ENCODE data around the gene GIT2.

DNA sequence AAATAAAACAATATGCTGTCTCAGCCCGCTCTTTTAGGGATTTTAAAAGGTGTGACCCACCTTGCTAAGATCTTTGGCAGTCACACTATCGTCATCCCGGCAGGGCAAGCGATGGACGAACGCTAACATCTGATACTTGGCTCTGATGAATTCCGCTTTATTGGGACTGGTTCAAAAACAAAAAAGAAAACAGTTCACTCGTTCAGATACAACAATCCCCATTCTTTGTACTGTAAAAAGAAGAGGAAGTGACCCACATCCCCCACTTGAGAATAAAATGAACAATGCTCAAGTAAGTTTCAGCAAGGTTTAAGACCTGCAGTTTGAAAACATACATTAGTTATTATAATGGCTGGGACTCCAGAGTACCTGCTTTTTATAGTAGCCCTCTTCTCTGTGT lies 7.3 kb downstream of the GIT2 start:
- TF ChIP-seq, protein P1, sequence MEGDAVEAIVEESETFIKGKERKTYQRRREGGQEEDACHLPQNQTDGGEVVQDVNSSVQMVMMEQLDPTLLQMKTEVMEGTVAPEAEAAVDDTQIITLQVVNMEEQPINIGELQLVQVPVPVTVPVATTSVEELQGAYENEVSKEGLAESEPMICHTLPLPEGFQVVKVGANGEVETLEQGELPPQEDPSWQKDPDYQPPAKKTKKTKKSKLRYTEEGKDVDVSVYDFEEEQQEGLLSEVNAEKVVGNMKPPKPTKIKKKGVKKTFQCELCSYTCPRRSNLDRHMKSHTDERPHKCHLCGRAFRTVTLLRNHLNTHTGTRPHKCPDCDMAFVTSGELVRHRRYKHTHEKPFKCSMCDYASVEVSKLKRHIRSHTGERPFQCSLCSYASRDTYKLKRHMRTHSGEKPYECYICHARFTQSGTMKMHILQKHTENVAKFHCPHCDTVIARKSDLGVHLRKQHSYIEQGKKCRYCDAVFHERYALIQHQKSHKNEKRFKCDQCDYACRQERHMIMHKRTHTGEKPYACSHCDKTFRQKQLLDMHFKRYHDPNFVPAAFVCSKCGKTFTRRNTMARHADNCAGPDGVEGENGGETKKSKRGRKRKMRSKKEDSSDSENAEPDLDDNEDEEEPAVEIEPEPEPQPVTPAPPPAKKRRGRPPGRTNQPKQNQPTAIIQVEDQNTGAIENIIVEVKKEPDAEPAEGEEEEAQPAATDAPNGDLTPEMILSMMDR (IDR thresholded peaks at IDR 0.05), result no peak
- TF ChIP-seq POLR2A (IDR thresholded peaks at IDR 0.05) (no peak), POLR2AphosphoS5 (IDR thresholded peaks at IDR 0.05; ENCODE audit: insufficient read depth in 1 of 2, low read depth in 1 of 2) (no peak)
